Stomach (tissue), 9 donors: ENCODE data around the gene CHAF1A. TPM values are rescaled to one million over a fixed set of nuclear protein-coding genes. Genes with fewer than 3 reads are reported as not detected.

Source experiments
- DNase-seq, 2 donors: peaks; one replicate each; pipeline versions ENCODE4 v3.0.0 to v3.0.0-alpha.2; 2013 to 2019
- H3K27ac ChIP-seq, 5 donors: fragments of 200-600 bp in 4 of 5; sonication (generic) in 4 of 5; one replicate each; pipeline ENCODE4 v1.5.1; 2013 to 2019; ENCODE audit warnings: mild to moderate bottlenecking in 1 of 5, moderate library complexity in 1 of 5
- H3K27me3 ChIP-seq, 3 donors: fragments of 200-600 bp; sonication (generic); one replicate each; pipeline ENCODE4 v1.5.1; 2017 to 2019; ENCODE audit warnings: mixed run types in 1 of 3
- H3K36me3 ChIP-seq, 4 donors: fragments of 200-600 bp; sonication (generic); 1 replicate in 3 of 4; 2 replicates in 1 of 4; pipeline ENCODE4 v1.5.1; 2016 to 2019
- H3K4me1 ChIP-seq, 4 donors: fragments of 200-600 bp; sonication (generic); one replicate each; pipeline ENCODE4 v1.5.1; 2016 to 2019
- H3K4me3 ChIP-seq, 4 donors: fragments of 200-600 bp; sonication (generic) in 3 of 4; one replicate each; pipeline ENCODE4 v1.5.1; 2016 to 2019; ENCODE audit warnings: mild to moderate bottlenecking in 1 of 4
- H3K9me3 ChIP-seq, 4 donors: fragments of 200-600 bp; sonication (generic); one replicate each; pipeline ENCODE4 v1.5.1; 2016 to 2019
- CTCF ChIP-seq, 7 experiments: fragments of 450-650 bp in 4 of 7; fragments of 200-600 bp in 3 of 7; sonication (generic) in 3 of 7; IDR thresholded peaks; one replicate each; pipeline ENCODE4 v1.5.1; 2016 to 2019; ENCODE audit warnings: antibody characterized with exemption in 7 of 7, control low read depth in 2 of 7, mild to moderate bottlenecking in 1 of 7
- EP300 ChIP-seq: sonication (generic); formaldehyde crosslinking; IDR thresholded peaks from one replicate; pipeline ENCODE4 v1.6.1; 2017; ENCODE audit warnings: antibody characterized with exemption
- POLR2A ChIP-seq, 4 donors: fragments of 450-650 bp; IDR thresholded peaks; one replicate each; pipeline ENCODE4 v1.6.1; 2016; ENCODE audit warnings: antibody characterized with exemption in 4 of 4, control low read depth in 2 of 4, mild to moderate bottlenecking in 1 of 4, moderate library complexity in 1 of 4
- POLR2AphosphoS5 ChIP-seq, 3 donors: sonication (generic); formaldehyde crosslinking; IDR thresholded peaks; one replicate each; pipeline ENCODE4 v1.6.1; 2016; ENCODE audit warnings: antibody characterized with exemption in 3 of 3
- WGBS, 5 donors: extraction: QIAGEN DNeasy Blood & Tissue Kit in 3 of 5; methylation state at CpG; one replicate each; pipeline versions ENCODE4 v1.1.5 to v1.1.7; 2013 to 2018; 5-methylcytosine and 5-hydroxymethylcytosine counted together
- intact Hi-C: fragments of 100-400 bp; cut with DNase I; formaldehyde crosslinking; loops from one replicate; pipeline ENCODE4 v1.15.1; 2023; ENCODE audit warnings: low total_unique reads
- polyA plus RNA-seq, 3 donors: library from polyadenylated mRNA; stranded (reverse); fragments of 200-250 nt; gene quantifications; one replicate each; pipeline ENCODE4 v1.2.3, GENCODE V29; 2013
- total RNA-seq, 5 donors: library from RNA; depleted of rRNA; stranded (reverse); fragments of >200 nt; gene quantifications; one replicate each; pipeline versions ENCODE4 v1.1.0 to v1.2.3, GENCODE V29; 2014 to 2016
- donor health status: healthy with polysubstance abuse.
- donor health status: Bipolar disorder and iron deficiency.
- donor health status: healthy.

The CHAF1A gene
- total and polyA plus RNA-seq, 8 donors = 1.8 to 100 (median 6.5) TPM

GRCh38 chr19:4436231-4436630 lies 33.8 kb downstream of the CHAF1A start:
- Histone ChIP-seq H3K4me3 (no peak overlapping the region), H3K36me3 (peaks cover 6 to 65% (median 54%) of the 10 kb centered on the region in 4 donors), H3K9me3 (no peaks in the 10 kb centered on the region), H3K4me1 (no peaks in the 10 kb centered on the region), H3K27ac (no peak overlapping the region), H3K27me3 (no peaks in the 10 kb centered on the region)
- WGBS, 5 donors = 83 to 95% (median 93%) methylated on average over 5 to 7 of the region's 7 CpGs
- TF ChIP-seq POLR2A (IDR thresholded peaks at IDR 0.05) (no peak), POLR2AphosphoS5 (IDR thresholded peaks at IDR 0.05) (no peak), CTCF (IDR thresholded peaks at IDR 0.05) (no peak), EP300 (no peak)
- intact Hi-C loops = no loop called here
- no peak for DNase-seq

GRCh38 chr19:4437103-4437502 lies 34.7 kb downstream of the CHAF1A start:
- no peak for DNase-seq
- Histone ChIP-seq H3K36me3 (peaks cover 6 to 56% (median 45%) of the 10 kb centered on the region in 4 donors), H3K27me3 (no peaks in the 10 kb centered on the region), H3K4me3 (no peak overlapping the region), H3K9me3 (no peaks in the 10 kb centered on the region), H3K27ac (no peak overlapping the region), H3K4me1 (no peaks in the 10 kb centered on the region)
- 90 to 97% (median 92%) methylated on average over 10 of the region's 10 CpGs for WGBS, 5 donors
- TF ChIP-seq POLR2AphosphoS5 (IDR thresholded peaks at IDR 0.05) (no peak), EP300 (no peak), CTCF (IDR thresholded peaks at IDR 0.05) (no peak), POLR2A (IDR thresholded peaks at IDR 0.05) (no peak)
- intact Hi-C loops = no loop called here

GRCh38 chr19:4439243-4439642 lies 36.8 kb downstream of the CHAF1A start:
- 87 to 96% (median 92%) methylated on average over 12 of the region's 12 CpGs for WGBS, 5 donors

GRCh38 chr19:4441994-4442818 lies 39.8 kb downstream of the CHAF1A start:
- DNase-seq = no peak
- H3K4me1 ChIP-seq = peaks cover 0 to 4% (median 0%) of the 10 kb centered on the region in 4 donors
- H3K27me3 ChIP-seq = no peaks in the 10 kb centered on the region
- H3K9me3 ChIP-seq = no peaks in the 10 kb centered on the region
- no peak for TF ChIP-seq POLR2AphosphoS5 (IDR thresholded peaks at IDR 0.05)
- no peak for TF ChIP-seq EP300
- TF ChIP-seq POLR2A (IDR thresholded peaks at IDR 0.05) = no peak
- no peak for TF ChIP-seq CTCF (IDR thresholded peaks at IDR 0.05)
- intact Hi-C loops = no loop called here
- peaks cover 26 to 49% (median 43%) of the 10 kb centered on the region in 4 donors for H3K36me3 ChIP-seq
- no peak overlapping the region for H3K4me3 ChIP-seq
- H3K27ac ChIP-seq = no peak overlapping the region
- WGBS, 5 donors = 66 to 76% (median 70%) methylated on average over 19 to 22 of the region's 22 CpGs

More at GRCh38 chr19:4439243-4439642, 36.8 kb downstream of the CHAF1A start:
- no peak overlapping the region for H3K27ac ChIP-seq
- no peak overlapping the region for H3K4me3 ChIP-seq
- intact Hi-C loops = no loop called here
- no peak for TF ChIP-seq CTCF (IDR thresholded peaks at IDR 0.05)
- peaks cover 3 to 44% (median 29%) of the 10 kb centered on the region in 4 donors for H3K36me3 ChIP-seq
- no peak for DNase-seq
- no peaks in the 10 kb centered on the region for H3K9me3 ChIP-seq
- peaks cover 0 to 4% (median 0%) of the 10 kb centered on the region in 4 donors for H3K4me1 ChIP-seq
- no peaks in the 10 kb centered on the region for H3K27me3 ChIP-seq
